SW480 (cell line): Measurements from ENCODE around the gene FBXO42.
"Not testable (repeated sequence)": the region's sequence is repeated elsewhere in the genome, so short reads cannot be mapped to it uniquely, and the experiment has no call there.

Source experiments
- DNase-seq: peaks from one replicate; pipeline ENCODE4 v3.0.0-alpha.2; 2016; ENCODE audit warnings: low spot score

The FBXO42 gene

GRCh38 chr1:16372535-16373285 is 20.4 kb upstream of the FBXO42 start:
- no peak for DNase-seq

- DNase-seq: no peak
Measured at GRCh38 chr1:16371725-16372124, 19.4 kb upstream of the FBXO42 start.

- no peak for DNase-seq
Measured at GRCh38 chr1:16369821-16370220, 17.5 kb upstream of the FBXO42 start.

- DNase-seq: no peak
Measured at GRCh38 chr1:16367968-16368890, 15.9 kb upstream of the FBXO42 start.

- peak; percentile 82 for DNase-seq
Measured at GRCh38 chr1:16367258-16367967, 15.1 kb upstream of the FBXO42 start.

- peak; percentile 99 for DNase-seq
Measured at GRCh38 chr1:16366722-16367257, 14.5 kb upstream of the FBXO42 start, which contains the start of gene SZRD1. Gene SZRD1, plus strand, starts transcription at chr1:16367242. Its CDS starts 16 bp downstream, at chr1:16367258.

GRCh38 chr1:16365146-16365498 is 12.8 kb upstream of the FBXO42 start:
- not testable (repeated sequence) for DNase-seq

- DNase-seq: no peak
Measured at GRCh38 chr1:16356867-16357266, 4.6 kb upstream of the FBXO42 start.

GRCh38 chr1:16354619-16355018 is 2.3 kb upstream of the FBXO42 start:
- no peak for DNase-seq

GRCh38 chr1:16352842-16353535 is 709 bp upstream of the FBXO42 start:
- no peak for DNase-seq

GRCh38 chr1:16351456-16351993 is 755 bp downstream of the FBXO42 start:
- DNase-seq: peak; percentile 36

- no peak for DNase-seq
Measured at GRCh38 chr1:16349847-16350406, 2.4 kb downstream of the FBXO42 start.

- DNase-seq: peak; percentile 75
Measured at GRCh38 chr1:16348414-16349182, 3.7 kb downstream of the FBXO42 start.

- DNase-seq: not testable (repeated sequence)
Measured at GRCh38 chr1:16343276-16343675, 9.0 kb downstream of the FBXO42 start.

- DNase-seq: no peak
Measured at GRCh38 chr1:16342331-16343062, 9.8 kb downstream of the FBXO42 start.

GRCh38 chr1:16340673-16341072 is 11.6 kb downstream of the FBXO42 start:
- no peak for DNase-seq

- no peak for DNase-seq
Measured at GRCh38 chr1:16338961-16339360, 13.3 kb downstream of the FBXO42 start.

GRCh38 chr1:16334655-16335340 is 17.5 kb downstream of the FBXO42 start:
- DNase-seq: no peak
